ENCODE measurements around the gene PAFAH2. TPM values are rescaled to one million over a fixed set of nuclear protein-coding genes. Genes with fewer than 3 reads are reported as not detected.

The PAFAH2 gene
- total and polyA plus RNA-seq, 2 of the 13 experiments (the other 11 are each of a cell fraction or from before 2014, with no cell fraction given): 6.9 to 9.4 TPM

DNA sequence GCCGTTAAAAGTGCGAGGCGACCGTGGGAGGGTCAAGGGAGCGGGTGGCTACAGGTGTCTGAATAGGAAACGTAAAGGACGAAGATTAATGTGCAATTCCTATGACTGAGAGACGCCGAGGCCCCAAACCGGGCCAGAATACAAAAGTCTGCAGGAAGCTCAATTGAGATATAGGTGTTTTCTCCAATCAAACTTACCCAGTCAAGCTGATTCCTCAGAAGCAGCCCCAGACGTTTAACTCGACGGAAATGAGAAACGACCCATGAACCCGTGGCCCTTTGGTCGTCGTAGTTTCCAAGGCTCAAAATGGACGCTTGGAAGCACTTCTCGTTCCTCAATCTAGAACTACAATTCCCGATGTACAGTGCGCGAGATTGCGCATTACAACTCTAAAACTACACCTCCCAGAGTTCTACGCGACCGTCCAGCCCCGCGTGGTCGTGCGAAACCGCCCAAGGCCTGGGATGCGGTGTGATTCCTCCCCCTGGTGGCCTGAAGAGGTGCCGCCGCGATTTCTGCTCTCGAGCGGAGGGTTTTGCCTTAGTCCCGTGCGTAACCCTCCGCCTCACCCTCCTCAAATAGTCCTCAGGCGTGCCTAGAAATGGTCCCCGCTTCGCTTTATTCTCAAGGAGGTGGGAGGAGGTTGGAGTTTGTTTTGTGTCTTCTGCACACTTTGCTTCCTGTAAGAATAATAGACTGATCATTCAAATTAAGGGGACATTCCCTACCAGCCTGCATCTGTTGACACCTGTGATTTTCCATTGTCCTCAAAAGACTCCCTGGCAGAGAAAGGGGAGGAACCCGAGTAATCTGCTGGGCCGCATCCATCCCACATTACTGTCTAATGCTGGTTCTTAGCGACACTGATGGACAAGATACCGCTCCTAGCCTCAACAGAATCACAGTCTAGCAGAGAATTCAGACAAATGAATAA lies at the start of gene PAFAH2 (continued):
- TF ChIP-seq ZHX1 (CRISPR knock-in tag; IDR thresholded peaks at IDR 0.05; ENCODE audit: low read depth): peak; percentile 86; the same call in 1 of the 2 replicates
- no peak; the same call in 1 of the 2 replicates for TF ChIP-seq ATF7-NPFF (CRISPR knock-in tag; IDR thresholded peaks at IDR 0.05; ENCODE audit: low read depth)
- TF ChIP-seq ZNF207 (IDR thresholded peaks at IDR 0.05; ENCODE audit: borderline replicate concordance): no peak
- peak; percentile 85 for TF ChIP-seq TAF1 (CRISPR knock-in tag; IDR thresholded peaks at IDR 0.05)
- no peak for TF ChIP-seq ZNF234 (CRISPR knock-in tag; conservative IDR thresholded peaks at IDR 0.05)
- TF ChIP-seq, protein P1, sequence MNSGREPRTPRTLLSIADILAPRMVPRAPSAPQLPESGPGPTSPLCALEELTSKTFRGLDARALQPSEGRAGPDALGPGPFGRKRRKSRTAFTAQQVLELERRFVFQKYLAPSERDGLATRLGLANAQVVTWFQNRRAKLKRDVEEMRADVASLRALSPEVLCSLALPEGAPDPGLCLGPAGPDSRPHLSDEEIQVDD (CRISPR knock-in tag; IDR thresholded peaks at IDR 0.05; ENCODE audit: borderline replicate concordance): no peak
- peak; percentile 96 for TF ChIP-seq PHF21A (CRISPR knock-in tag; IDR thresholded peaks at IDR 0.05)
- peak; percentile 98 for TF ChIP-seq RAD21 (CRISPR knock-in tag; IDR thresholded peaks at IDR 0.05)
- no peak for TF ChIP-seq ZBTB46 (CRISPR knock-in tag; IDR thresholded peaks at IDR 0.05; ENCODE audit: borderline replicate concordance)
- TF ChIP-seq ATF7 (IDR thresholded peaks at IDR 0.05): 0 out of 2 replicates have a peak, but pooled peaks have one; percentile 23
- TF ChIP-seq ATF7 (CRISPR knock-in tag; IDR thresholded peaks at IDR 0.05): no peak; the same call in 1 of the 2 replicates
- TF ChIP-seq PCBP1 (IDR thresholded peaks at IDR 0.05; ENCODE audit: borderline replicate concordance, low read depth, low read length): peak; percentile 100
- TF ChIP-seq REXO4 (CRISPR knock-in tag; IDR thresholded peaks at IDR 0.05; ENCODE audit: borderline replicate concordance): 0 out of 2 replicates have a peak, but pooled peaks have one; percentile 33
- TF ChIP-seq SAP130 (CRISPR knock-in tag; IDR thresholded peaks at IDR 0.05; ENCODE audit: low read depth): peak; percentile 93
- no peak for TF ChIP-seq NFIB (CRISPR knock-in tag; IDR thresholded peaks at IDR 0.05; ENCODE audit: borderline replicate concordance)
- peak; percentile 82; the same call in 1 of the 2 replicates for TF ChIP-seq NFAT5 (CRISPR knock-in tag; IDR thresholded peaks at IDR 0.05)
- no peak for TF ChIP-seq RARG (CRISPR knock-in tag; IDR thresholded peaks at IDR 0.05; ENCODE audit: low read depth)
- peak; percentile 85 for TF ChIP-seq KDM1A (CRISPR knock-in tag; IDR thresholded peaks at IDR 0.05)
- TF ChIP-seq ZNF549 (CRISPR knock-in tag; IDR thresholded peaks at IDR 0.05): no peak
